Measurements from ENCODE around the gene SLC12A5.

Gene SLC12A5

DNA sequence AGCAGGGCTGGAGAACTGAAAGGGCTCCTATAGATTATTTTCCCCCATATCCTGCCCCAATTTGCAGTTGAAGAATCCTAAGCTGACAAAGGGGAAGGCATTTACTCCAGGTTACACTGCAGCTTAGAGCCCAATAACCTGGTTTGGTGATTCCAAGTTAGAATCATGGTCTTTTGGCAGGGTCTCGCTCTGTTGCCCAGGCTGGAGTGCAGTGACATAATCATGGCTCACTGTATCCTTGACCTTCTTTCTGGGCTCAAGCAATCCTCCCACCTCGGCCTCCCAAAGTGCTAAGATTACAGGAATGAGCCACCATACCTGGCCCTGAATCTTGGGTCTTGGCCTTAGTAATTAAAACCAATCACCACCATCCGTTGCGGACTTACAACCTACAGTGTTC, 21.3 kb upstream of the SLC12A5 start:
- no peak for DNase-seq

DNA sequence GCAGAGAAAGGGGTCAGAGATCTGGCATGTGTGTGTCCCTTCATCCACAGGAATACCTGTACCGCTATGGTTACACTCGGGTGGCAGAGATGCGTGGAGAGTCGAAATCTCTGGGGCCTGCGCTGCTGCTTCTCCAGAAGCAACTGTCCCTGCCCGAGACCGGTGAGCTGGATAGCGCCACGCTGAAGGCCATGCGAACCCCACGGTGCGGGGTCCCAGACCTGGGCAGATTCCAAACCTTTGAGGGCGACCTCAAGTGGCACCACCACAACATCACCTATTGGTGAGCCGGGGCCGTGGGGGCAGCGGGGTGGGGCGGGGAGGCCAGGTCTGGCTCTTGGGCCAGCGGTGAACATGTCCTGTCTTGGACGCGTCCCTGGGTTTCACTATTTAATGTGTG, 19.2 kb upstream of the SLC12A5 start:
- DNase-seq: no peak

DNA sequence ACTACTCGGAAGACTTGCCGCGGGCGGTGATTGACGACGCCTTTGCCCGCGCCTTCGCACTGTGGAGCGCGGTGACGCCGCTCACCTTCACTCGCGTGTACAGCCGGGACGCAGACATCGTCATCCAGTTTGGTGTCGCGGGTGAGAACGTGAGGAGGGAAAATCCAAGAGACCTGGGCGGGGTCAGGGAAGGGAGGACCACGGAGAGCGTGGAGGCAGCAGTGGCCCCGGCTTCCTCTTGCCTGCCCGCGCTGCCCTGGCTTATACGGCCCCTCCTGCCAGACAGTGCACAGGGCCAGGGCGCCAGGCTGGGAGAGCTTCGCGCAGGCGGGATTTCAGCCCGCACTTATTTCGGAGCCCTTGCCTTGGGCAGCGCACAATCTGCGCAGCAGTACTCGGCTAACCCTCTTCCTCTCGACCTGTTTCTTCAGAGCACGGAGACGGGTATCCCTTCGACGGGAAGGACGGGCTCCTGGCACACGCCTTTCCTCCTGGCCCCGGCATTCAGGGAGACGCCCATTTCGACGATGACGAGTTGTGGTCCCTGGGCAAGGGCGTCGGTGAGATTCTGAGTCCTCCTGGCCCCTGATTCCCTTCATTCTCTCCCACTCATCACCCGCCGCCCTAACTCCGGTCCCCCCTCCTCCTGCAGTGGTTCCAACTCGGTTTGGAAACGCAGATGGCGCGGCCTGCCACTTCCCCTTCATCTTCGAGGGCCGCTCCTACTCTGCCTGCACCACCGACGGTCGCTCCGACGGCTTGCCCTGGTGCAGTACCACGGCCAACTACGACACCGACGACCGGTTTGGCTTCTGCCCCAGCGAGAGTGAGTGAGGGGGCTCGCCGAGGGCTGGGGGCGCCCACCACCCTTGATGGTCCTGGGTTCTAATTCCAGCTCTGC, 18.3 kb upstream of the SLC12A5 start:
- no peak for DNase-seq

DNA sequence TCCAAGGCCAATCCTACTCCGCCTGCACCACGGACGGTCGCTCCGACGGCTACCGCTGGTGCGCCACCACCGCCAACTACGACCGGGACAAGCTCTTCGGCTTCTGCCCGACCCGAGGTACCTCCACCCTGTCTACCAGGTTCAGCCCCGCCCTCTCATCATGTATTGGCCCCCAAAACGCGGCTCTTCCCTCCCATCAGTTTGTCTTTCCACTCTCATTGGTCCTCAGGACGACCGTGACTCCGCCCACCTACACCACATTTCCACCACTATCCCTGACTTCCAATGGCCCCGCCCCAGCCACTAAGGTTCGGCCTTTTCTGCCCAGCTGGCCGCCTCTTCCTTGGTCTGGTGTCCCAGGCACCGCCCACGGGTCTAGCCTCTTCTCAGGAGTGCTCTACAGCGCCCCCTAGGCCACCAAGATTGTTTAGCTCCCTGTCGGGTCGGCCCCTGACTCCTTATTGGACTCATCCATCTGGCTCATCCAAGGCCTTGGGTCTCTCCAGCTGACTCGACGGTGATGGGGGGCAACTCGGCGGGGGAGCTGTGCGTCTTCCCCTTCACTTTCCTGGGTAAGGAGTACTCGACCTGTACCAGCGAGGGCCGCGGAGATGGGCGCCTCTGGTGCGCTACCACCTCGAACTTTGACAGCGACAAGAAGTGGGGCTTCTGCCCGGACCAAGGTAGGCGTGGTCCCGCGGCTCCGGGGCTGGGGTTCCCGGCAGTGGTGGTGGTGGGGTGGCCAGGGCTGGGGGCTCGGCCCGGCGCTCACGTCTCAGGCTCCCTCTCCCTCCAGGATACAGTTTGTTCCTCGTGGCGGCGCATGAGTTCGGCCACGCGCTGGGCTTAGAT, 17.2 kb upstream of the SLC12A5 start:
- peak; percentile 59 for DNase-seq

DNA sequence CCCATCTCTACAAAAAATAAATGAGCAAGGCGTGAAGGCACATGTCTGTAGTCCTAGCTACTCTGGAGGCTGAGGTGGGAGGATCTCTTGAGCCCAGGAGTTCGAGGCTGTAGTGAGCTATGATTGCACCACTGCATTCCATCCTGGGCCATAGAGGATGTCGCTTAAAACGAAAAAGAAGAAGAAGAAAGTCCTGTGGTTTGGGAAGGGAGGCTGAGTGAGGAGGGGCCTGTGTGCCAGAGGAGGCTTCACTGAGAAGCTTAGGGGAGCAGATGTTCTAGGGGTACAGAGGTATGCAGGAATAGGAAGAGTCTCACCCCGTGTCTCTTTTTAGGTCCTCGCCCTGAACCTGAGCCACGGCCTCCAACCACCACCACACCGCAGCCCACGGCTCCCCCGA, 16.1 kb upstream of the SLC12A5 start:
- DNase-seq: no peak

DNA sequence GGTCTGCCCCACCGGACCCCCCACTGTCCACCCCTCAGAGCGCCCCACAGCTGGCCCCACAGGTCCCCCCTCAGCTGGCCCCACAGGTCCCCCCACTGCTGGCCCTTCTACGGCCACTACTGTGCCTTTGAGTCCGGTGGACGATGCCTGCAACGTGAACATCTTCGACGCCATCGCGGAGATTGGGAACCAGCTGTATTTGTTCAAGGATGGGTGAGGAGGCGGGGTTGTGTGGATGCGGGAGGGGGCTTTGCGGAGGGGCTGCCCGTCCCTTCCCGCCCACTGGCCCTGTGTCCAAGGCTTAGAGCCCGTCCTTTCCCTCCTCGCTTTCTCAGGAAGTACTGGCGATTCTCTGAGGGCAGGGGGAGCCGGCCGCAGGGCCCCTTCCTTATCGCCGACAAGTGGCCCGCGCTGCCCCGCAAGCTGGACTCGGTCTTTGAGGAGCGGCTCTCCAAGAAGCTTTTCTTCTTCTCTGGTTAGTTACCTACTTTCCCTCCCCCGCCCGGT, 15.6 kb upstream of the SLC12A5 start:
- DNase-seq: no peak

DNA sequence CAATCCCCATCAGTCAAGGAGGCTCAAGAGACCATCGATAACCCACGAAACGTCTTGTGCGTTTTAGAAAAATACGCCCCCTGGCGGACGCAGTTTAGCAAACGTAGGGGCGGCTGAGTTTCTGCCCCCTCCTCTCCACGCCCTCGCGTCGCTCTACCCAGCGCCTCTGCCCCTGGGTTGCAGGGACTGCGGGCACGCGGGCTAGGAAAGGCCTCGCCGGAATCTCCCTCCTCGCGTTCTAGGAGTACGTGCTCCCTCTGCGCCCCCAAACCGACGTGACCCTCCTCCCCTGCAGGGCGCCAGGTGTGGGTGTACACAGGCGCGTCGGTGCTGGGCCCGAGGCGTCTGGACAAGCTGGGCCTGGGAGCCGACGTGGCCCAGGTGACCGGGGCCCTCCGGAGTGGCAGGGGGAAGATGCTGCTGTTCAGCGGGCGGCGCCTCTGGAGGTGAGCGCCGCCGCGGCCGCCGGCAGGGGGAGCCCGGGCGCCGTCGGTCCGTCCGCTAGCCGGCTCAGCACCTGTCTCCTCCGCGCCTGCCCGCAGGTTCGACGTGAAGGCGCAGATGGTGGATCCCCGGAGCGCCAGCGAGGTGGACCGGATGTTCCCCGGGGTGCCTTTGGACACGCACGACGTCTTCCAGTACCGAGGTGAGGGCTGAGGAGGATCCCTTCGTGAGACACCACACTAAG, 15.0 kb upstream of the SLC12A5 start:
- DNase-seq: peak; percentile 51

DNA sequence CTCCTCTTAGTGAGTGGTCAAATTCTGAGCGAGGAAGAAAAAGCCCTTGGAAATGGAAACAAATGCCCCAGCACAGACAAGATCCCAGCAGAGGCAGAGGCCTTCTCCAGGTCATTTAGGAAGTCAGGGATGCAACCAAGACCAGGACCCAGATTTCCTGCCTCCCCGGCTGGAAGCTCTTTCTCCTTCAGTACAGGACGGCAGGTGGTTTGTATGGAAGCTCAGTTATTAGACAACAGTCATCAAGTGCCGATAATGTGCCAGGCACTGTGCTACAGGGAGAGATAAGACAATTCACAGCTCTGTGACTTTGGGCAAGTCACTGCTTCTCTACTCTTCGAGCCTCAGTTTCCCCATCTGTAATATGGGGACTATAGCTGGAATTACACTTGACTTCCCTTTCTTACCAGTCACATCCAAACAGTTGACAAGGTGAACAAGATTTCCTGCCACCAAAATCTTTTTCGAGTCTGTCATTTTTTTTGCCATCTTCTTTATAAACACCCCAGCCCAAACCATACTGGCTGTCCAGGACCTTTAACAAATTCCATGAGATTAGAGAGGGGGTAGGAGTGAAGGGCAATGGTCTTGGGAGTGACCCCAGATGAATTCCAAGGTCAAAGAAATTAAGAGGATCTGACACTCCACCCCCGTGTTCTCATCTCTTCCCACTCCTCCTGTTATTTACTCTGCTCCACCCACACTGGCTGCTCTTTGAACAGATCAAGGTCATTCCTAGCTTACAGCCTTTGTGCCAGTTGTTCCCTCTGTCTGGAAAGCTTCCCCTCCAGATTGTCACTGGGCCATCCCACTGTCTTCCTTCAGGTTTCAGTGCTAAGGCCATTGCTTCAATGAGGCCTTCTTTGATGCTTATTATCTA, 14.3 kb upstream of the SLC12A5 start:
- no peak for DNase-seq

DNA sequence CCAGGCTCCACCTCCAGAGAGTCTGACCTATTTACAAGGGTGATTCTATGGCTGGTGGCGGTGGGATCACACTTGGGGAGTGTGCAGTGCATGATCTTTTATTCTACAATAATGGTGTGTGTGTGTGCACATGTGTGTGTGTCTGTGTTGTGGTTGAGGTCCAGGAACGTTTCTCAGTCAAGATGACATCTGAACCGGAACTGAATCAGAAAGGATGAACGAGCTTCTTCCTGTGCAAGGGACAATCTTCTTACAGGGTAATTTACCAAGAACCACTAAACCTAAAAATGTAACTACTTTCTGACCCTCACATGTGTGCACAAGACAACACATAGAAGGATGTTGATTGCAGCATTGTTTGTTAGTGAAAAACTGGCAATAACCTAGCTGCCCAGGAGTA, 11.7 kb upstream of the SLC12A5 start:
- DNase-seq: no peak

DNA sequence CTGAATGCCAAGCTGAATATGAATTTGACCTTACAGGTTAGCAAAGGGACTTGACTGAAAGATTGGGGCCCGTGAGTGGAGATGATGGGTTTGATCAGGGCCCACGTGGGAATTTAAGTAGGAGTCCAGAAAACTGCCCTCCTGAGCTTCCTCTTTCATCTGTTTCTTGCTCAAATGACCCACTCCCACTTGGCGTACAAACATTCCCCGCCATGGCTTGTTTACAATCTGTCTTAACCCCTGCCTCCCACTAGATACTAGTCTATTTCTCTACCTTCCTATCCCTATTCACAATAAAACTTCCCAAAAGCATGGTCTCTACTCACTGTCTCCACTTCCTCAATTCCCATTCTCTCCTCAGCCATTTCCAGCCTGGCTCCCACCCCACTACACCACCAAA, 10.9 kb upstream of the SLC12A5 start:
- no peak for DNase-seq

DNA sequence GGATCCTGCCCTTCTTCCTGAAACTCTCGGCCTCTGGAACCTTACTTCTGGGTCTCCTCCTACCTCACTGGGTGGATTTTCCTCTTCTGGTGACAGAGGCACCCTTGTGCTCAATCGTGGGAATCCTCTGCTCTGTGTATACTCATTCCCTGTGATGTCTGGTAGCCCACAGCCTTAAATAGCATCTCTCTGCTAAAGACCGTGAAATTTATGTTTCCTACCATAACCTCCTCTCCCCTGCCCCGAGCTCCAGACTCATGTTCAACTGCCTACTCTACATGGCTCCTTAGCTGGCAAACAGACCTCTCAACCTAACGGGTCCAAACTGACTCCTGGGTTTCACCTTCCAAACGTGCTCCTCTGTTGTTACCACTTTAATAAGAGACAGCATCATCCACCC, 10.4 kb upstream of the SLC12A5 start:
- DNase-seq: no peak

DNA sequence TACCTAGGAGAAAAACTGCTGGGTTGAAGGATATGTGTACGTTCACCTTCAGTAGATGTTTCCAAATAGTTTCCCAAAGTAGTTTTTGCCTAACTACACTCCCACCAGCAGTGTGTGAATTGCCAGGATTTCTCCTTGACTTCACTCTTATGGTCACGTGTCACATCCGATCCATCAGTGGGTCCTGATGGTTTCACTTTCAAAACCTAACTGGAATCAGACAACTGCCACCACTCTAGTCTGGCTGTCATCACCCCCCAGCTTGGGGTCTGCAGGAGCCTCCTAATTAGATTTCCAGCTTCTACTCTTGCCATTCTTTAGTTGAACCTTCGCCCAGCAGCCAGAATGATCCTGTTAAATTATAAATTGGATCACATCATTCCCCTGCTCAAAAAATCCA, 8.5 kb upstream of the SLC12A5 start:
- DNase-seq: no peak

DNA sequence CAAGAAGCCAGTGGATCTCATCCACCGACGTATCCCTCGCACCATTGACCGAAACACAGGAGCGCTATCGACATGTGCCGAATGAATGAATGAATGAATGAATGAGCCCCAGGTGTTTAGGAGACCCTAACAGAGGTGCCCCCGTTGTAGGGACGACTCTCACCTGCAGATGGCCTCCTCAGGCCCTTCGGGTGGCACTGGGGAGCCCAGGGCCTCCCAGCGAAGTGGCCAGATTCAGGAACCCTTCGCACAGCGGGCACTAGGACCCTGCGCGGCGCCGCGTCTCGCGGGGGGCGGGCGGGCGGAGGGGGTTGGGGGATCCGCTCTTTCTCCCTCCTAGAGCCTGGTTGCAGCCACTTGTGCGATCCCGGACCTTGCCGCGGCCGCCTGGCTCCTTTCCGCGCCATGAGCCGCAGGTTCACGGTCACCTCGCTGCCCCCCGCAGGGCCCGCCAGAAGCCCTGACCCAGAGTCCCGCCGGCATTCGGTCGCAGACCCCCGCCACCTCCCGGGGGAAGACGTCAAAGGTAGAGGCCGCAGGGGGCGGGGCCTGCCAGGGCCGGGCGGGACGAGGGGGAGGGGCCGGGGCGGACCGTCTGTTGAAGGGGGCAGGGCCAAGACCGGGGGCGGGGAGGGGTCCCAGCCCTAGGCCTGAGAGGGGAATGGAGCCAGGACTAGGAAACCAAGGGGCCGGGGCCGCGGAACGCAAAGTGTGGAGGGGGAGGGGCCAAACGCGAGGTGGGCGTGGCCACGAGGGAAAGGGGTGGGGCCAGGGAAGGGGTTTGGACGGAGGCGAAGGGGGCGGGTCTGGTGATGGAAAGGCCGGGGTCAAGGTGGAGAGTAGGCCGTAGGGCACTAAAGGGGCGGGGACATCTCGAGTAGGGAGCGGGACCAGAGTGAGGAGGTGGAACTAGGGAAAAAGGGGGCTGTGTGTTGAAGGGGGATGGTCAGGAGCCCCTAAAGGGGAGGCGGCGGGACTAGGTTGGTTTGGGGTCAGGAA, 7.4 kb upstream of the SLC12A5 start:
- DNase-seq: peak; percentile 76

DNA sequence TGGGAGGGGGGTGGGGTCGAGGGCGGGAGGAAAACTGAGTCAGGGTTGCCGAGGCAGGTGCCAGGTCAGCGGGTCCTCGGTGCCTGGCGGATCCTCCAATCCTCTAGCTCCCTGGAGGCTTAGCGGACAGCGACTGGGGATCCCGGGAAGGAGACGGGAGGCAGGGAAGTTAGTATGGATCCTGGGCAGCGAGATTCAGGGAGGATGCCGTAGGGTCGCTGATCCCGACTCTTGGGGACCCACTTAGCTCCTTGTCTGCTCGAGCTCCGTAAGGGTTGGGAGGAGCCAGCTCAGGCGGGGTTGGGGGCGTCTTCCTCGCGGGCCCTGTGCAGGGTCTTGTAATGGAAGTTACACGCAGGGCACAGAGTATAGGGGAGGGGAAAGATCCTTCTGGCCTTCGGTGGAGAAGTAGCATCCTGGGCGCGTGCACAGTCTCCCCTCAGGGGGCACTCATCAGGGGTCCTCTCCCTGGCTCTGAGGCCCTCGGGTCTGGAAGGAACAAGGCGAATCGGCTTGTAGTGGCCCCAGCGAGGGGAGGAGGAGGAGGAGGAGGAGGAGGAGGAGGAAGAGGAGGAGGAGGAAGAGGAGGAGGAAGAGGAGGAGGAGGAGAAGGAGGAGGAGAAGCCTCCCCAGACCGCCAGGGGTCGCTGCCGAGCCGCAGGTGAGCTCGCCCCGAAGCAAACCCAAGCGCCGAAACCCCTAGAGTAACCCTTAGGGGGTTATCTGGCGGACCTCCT, 6.4 kb upstream of the SLC12A5 start:
- DNase-seq: peak; percentile 39

DNA sequence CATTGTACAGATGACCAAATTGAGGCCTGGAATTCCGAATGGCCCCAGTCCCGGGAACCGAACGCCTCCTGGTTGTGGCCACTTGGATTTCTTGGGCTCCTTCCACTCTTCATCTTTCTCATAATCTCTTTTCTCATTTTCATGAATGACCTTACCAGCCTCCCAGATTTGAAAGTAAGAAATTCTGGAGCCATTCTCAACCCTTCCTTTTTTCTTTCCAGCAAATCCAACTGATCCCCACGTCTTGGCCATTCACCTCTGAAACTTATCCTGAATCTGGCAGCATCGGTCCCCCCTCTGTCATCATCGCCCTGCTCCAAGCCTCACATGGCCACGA, 5.9 kb upstream of the SLC12A5 start:
- no peak for DNase-seq

DNA sequence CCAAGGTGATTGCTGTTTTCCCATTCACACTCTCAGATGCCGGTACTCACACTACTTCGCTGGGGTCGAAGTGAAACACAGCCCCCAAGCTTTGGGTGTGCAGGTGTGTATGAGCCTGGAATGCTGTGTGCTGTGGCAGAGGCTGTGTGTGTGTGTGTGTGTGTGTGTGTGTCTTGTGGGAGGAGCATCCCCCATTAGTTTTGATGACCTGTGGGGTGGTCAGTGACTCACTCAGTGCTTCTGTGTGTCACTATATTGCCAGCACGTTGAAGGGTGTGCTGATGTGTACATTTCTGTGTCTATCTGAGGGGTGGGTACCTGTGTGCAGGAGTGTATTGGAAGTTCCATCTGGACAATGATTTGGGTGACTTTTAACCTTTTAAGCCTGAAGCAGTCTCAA, 5.0 kb upstream of the SLC12A5 start:
- no peak for DNase-seq

DNA sequence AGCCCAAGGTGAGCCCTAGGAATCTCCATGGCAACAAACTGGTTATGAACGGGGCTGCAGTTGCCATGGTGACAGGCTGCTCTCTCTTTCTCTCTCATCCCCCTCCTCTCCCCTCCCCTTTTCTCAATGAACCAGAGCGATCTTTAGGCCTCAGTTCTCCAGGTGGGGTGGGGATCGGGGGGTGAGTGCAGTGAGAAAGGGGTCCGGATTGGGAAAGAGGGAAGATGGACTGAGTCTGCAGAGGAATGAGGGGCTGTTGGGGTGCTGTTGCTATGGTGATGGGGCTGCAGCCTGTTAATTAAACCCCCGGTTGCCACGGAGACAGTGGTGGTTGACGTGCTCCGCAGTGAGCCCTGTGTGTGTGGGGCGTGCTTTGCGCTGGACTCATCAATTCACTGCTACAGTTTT, 3.6 kb upstream of the SLC12A5 start:
- no peak for DNase-seq

DNA sequence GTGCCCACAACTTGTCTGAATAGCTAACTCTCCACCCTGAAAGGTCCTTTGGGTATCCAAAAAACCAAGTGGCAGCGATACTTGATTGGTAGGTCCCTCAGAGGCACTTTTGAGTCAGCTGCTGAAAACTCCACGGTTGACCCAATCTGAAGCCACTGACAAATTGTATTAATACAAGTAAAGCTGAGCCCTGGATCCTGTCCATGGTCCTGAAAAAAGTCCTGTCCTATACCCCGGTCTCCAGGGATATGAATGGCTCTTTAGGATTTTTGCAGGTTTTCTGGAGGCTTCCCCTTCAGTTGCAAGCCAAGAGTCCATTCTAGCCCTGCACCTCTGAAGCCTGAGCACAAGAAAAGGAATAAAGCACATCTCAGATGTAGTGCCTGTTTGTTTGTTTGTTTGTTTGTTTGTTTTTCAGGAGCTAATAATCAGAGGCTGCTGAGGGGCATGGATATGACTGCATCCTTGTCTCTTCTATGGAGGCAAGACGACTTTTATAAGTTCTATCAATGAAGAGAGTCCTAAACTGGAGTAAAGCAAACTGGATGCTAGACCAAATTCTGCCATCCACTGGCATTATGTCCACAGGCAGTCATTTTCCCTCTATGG, 1.7 kb upstream of the SLC12A5 start:
- no peak for DNase-seq

DNA sequence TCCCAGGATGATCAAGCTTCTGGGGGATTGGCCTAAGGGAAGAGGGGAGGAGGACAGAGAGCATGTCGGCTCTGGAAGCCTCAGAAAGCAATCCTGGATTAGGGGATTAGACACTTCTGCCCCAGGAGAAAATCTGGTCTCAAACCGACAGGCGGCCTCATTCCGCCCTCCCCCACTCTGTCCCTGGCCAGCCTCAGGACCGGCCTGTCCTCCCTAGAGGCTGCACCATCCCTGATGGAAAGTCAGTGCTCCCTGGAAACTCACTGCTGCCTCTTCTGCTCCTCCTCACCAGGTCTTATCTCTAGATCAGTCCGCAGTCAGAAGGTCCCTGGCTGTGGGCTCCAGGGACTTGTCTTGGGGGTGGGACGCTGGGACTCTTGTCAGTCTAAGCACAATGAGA, 905 bp upstream of the SLC12A5 start:
- no peak for DNase-seq
